GM23338 (cell line): ENCODE measurements around the gene RRAS2. TPM values are rescaled to one million over a fixed set of nuclear protein-coding genes. Genes with fewer than 3 reads are reported as not detected.

Experiments
- ATAC-seq: fragments of 200-7000 bp; cut with Tn5 transposase; 3 replicates; pipeline ENCODE4 v1.9.1; 2020
- DNase-seq: peaks from one replicate; pipeline ENCODE4 v3.0.0-alpha.2; 2015; ENCODE audit warnings: low spot score
- H2AFZ ChIP-seq: fragments of 200-600 bp; sonication (generic); 2 replicates; pipeline ENCODE4 v1.8.0; 2016; ENCODE audit warnings: antibody characterized with exemption, mild to moderate bottlenecking, moderate library complexity
- H3F3A ChIP-seq: fragments of 200-600 bp; sonication (generic); replicated peaks from 2 replicates; pipeline ENCODE4 v1.8.0; 2017; ENCODE audit warnings: antibody characterized with exemption, mixed run types, low read depth
- H3K27ac ChIP-seq: fragments of 200-600 bp; sonication (generic); 2 replicates; pipeline ENCODE4 v1.6.1; 2016; ENCODE audit warnings: low read depth
- H3K27me3 ChIP-seq: fragments of 200-600 bp; sonication (generic); 2 replicates; pipeline ENCODE4 v1.8.0; 2016; ENCODE audit warnings: mild to moderate bottlenecking, mixed run types, moderate library complexity; ENCODE audit not compliant: insufficient read depth
- H3K36me3 ChIP-seq: fragments of 200-600 bp; sonication (generic); 2 replicates; pipeline ENCODE4 v1.8.0; 2016; ENCODE audit warnings: mild to moderate bottlenecking; ENCODE audit not compliant: insufficient read depth
- H3K4me1 ChIP-seq: fragments of 200-600 bp; sonication (generic); 2 replicates; pipeline ENCODE4 v1.8.0; 2016; ENCODE audit warnings: mild to moderate bottlenecking, moderate library complexity; ENCODE audit not compliant: insufficient read depth
- H3K4me2 ChIP-seq: fragments of 200-600 bp; sonication (generic); 2 replicates; pipeline ENCODE4 v1.7.1; 2017; ENCODE audit warnings: mixed run types
- H3K4me3 ChIP-seq: fragments of 200-600 bp; sonication (generic); 2 replicates; pipeline ENCODE4 v1.6.1; 2016; ENCODE audit warnings: mixed run types
- H3K79me2 ChIP-seq: fragments of 200-600 bp; sonication (generic); replicated peaks from 2 replicates; pipeline ENCODE4 v1.8.0; 2017; ENCODE audit warnings: mild to moderate bottlenecking; ENCODE audit not compliant: insufficient read depth
- H3K9me2 ChIP-seq: fragments of 200-600 bp; sonication (generic); 2 replicates; pipeline ENCODE4 v1.8.0; 2017; ENCODE audit not compliant: insufficient read depth
- H4K20me1 ChIP-seq: fragments of 200-600 bp; sonication (generic); replicated peaks from 2 replicates; pipeline ENCODE4 v1.8.0; 2017; ENCODE audit warnings: mild to moderate bottlenecking; ENCODE audit not compliant: insufficient read depth
- H3K27ac Mint-ChIP-seq: 2 replicates; pipeline ENCODE4 v1.8.0; 2020; ENCODE audit warnings: inconsistent platforms, mild to moderate bottlenecking, moderate library complexity, mixed read lengths
- H3K27me3 Mint-ChIP-seq: 3 replicates; pipeline ENCODE4 v1.8.0; 2022; ENCODE audit warnings: low read depth, mild to moderate bottlenecking, moderate library complexity, mixed read lengths, inconsistent platforms; ENCODE audit not compliant: insufficient read depth, poor library complexity
- H3K36me3 Mint-ChIP-seq: 3 replicates; pipeline ENCODE4 v1.8.0; 2021; ENCODE audit warnings: low read depth, mild to moderate bottlenecking, inconsistent platforms, moderate library complexity, mixed read lengths
- H3K4me1 Mint-ChIP-seq: 3 replicates; pipeline ENCODE4 v1.8.0; 2020; ENCODE audit warnings: mild to moderate bottlenecking, inconsistent platforms, mixed read lengths
- H3K4me3 Mint-ChIP-seq: 3 replicates; pipeline ENCODE4 v1.8.0; 2021; ENCODE audit warnings: moderate library complexity, mild to moderate bottlenecking, inconsistent platforms, mixed read lengths
- H3K9me3 Mint-ChIP-seq: 3 replicates; pipeline ENCODE4 v1.8.0; 2020; ENCODE audit warnings: moderate library complexity, mild to moderate bottlenecking, inconsistent platforms, mixed read lengths
- CREB1 ChIP-seq: fragments of 250-450 bp; sonication (Bioruptor Pico); IDR thresholded peaks from 2 replicates; pipeline ENCODE4 v1.5.0; 2020; ENCODE audit warnings: low read depth, mild to moderate bottlenecking, moderate library complexity
- EZH2 ChIP-seq: fragments of 200-600 bp; sonication (generic); IDR thresholded peaks from one replicate; pipeline ENCODE4 v1.8.0; 2017; ENCODE audit warnings: antibody characterized with exemption, mild to moderate bottlenecking, low read depth; ENCODE audit not compliant: unreplicated experiment
- EZH2phosphoT487 ChIP-seq: fragments of 200-600 bp; sonication (generic); IDR thresholded peaks from one replicate; pipeline ENCODE4 v1.8.1; 2018; ENCODE audit warnings: antibody characterized with exemption; ENCODE audit not compliant: unreplicated experiment
- JUNB ChIP-seq: IDR thresholded peaks from one replicate; pipeline ENCODE4 v1.6.1; 2016; ENCODE audit warnings: antibody characterized with exemption; ENCODE audit not compliant: unreplicated experiment
- NANOG ChIP-seq: IDR thresholded peaks from 2 replicates; pipeline ENCODE4 v1.6.1; 2016; ENCODE audit warnings: antibody characterized with exemption, borderline replicate concordance
- POLR2AphosphoS5 ChIP-seq: IDR thresholded peaks from 2 replicates; pipeline ENCODE4 v1.6.1; 2016; ENCODE audit warnings: antibody characterized with exemption, low read depth
- REST ChIP-seq: IDR thresholded peaks from one replicate; pipeline ENCODE4 v1.6.1; 2018; ENCODE audit warnings: antibody characterized with exemption; ENCODE audit not compliant: unreplicated experiment
- STAT1 ChIP-seq: IDR thresholded peaks from one replicate; pipeline ENCODE4 v1.6.1; 2016; ENCODE audit warnings: antibody characterized with exemption; ENCODE audit not compliant: unreplicated experiment
- ZNF114 ChIP-seq: fragments of 250-450 bp; sonication (Bioruptor Pico); IDR thresholded peaks from 2 replicates; pipeline ENCODE4 v1.5.0; 2020; ENCODE audit warnings: mild to moderate bottlenecking, moderate library complexity
- ZNF331 ChIP-seq: fragments of 250-450 bp; sonication (Bioruptor Pico); IDR thresholded peaks from 2 replicates; pipeline ENCODE4 v1.5.0; 2020; ENCODE audit warnings: low read depth, mild to moderate bottlenecking, moderate library complexity
- ZNF462 ChIP-seq: fragments of 250-450 bp; sonication (Bioruptor Pico); IDR thresholded peaks from 2 replicates; pipeline ENCODE4 v1.5.0; 2020; ENCODE audit warnings: mild to moderate bottlenecking, moderate library complexity
- polyA plus RNA-seq: library from polyadenylated mRNA; unstranded; fragments of >200 nt; fragmentation: Nextera tagmentation; extraction: Ambion mirVana; gene quantifications from 2 replicates; pipeline ENCODE4 v1.2.1, GENCODE V29; 2016
- total RNA-seq: library from RNA; depleted of rRNA; stranded (reverse); fragments of >200 nt; shearing (Covaris generic); gene quantifications from 2 replicates; pipeline ENCODE4 v1.2.3, GENCODE V29; 2014
- TF ChIP-seq, protein P1 (sequence below): IDR thresholded peaks from 2 replicates; pipeline ENCODE4 v1.6.1; 2016; ENCODE audit warnings: antibody characterized with exemption
- TF ChIP-seq, protein P2 (sequence below), 2 experiments: fragments of 200-600 bp in 1 of 2; sonication (generic) in 1 of 2; conservative IDR thresholded peaks; 2 replicates each; pipeline versions ENCODE4 v1.5.1 to v1.6.1; 2016 to 2017; ENCODE audit warnings: antibody characterized with exemption in 2 of 2, low read depth in 2 of 2, mild to moderate bottlenecking in 2 of 2, moderate library complexity in 1 of 2

The RRAS2 gene
- total and polyA plus RNA-seq, 2 experiments from 2014 or later = 196 to 293 TPM

DNA sequence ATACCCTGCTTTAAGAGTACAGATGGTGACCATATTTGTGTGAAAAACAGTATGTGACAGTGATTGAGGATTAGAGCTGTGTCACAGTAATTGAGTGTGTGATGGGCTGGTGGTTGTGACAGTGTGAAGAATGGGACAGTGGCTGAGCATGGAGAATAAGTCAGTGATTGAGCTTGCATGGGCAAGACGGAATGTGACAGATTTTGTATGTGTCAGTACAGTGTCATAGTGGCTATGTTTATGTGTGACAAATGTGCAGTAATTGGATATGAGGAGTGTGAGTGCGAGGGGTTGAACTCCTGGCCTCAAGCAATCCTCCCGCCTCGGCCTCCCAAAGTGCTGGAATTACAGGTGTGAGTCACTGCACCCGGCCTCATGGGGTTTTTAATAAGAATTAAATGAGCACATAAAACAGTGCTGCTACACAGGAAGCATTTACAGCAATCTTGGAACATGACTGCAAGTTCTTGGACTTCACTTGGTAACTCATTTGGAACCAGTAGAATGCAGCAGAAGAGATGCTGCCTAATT lies 583 bp upstream of the RRAS2 start:
- Histone ChIP-seq H4K20me1 (peaks cover 32% of the 10 kb centered on the region), H3K9me2 (no peaks in the 10 kb centered on the region), H2AFZ (peak overlapping the region; percentile 81; the same call in 1 of the 2 replicates), H3K27me3 (peaks cover 5% of the 10 kb centered on the region; the same call in 1 of the 2 replicates), H3K4me3 (peak overlapping the region; percentile 93), H3K27ac (no peak overlapping the region), H3K4me2 (peak overlapping the region; percentile 86), H3K79me2 (peaks cover 45% of the 10 kb centered on the region), H3K4me1 (peaks cover 41% of the 10 kb centered on the region), H3F3A (0 out of 2 replicates have a peak, but pooled peaks cover 15% of the 10 kb centered on the region), H3K36me3 (no peaks in the 10 kb centered on the region)
- H3K27ac Mint-ChIP-seq = no peak overlapping the region
- DNase-seq (no peak), ATAC-seq (no peak)
- peak overlapping the region; percentile 73 for H3K4me3 Mint-ChIP-seq
- TF ChIP-seq EZH2 (no peak), ZNF331 (no peak), JUNB (no peak), ZNF114 (CRISPR knock-in tag) (no peak), POLR2AphosphoS5 (no peak), STAT1 (no peak), ZNF462 (CRISPR knock-in tag) (no peak), NANOG (no peak), EZH2phosphoT487 (no peak), REST (no peak), CREB1 (CRISPR knock-in tag) (no peak)
- TF ChIP-seq, protein P1, sequence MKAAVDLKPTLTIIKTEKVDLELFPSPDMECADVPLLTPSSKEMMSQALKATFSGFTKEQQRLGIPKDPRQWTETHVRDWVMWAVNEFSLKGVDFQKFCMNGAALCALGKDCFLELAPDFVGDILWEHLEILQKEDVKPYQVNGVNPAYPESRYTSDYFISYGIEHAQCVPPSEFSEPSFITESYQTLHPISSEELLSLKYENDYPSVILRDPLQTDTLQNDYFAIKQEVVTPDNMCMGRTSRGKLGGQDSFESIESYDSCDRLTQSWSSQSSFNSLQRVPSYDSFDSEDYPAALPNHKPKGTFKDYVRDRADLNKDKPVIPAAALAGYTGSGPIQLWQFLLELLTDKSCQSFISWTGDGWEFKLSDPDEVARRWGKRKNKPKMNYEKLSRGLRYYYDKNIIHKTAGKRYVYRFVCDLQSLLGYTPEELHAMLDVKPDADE = no peak
- TF ChIP-seq, protein P2, sequence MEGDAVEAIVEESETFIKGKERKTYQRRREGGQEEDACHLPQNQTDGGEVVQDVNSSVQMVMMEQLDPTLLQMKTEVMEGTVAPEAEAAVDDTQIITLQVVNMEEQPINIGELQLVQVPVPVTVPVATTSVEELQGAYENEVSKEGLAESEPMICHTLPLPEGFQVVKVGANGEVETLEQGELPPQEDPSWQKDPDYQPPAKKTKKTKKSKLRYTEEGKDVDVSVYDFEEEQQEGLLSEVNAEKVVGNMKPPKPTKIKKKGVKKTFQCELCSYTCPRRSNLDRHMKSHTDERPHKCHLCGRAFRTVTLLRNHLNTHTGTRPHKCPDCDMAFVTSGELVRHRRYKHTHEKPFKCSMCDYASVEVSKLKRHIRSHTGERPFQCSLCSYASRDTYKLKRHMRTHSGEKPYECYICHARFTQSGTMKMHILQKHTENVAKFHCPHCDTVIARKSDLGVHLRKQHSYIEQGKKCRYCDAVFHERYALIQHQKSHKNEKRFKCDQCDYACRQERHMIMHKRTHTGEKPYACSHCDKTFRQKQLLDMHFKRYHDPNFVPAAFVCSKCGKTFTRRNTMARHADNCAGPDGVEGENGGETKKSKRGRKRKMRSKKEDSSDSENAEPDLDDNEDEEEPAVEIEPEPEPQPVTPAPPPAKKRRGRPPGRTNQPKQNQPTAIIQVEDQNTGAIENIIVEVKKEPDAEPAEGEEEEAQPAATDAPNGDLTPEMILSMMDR (conservative IDR thresholded peaks at IDR 0.05; ENCODE audit: low read depth in 2 of 2) = no peak
- no peaks in the 10 kb centered on the region for H3K9me3 Mint-ChIP-seq
- H3K27me3 Mint-ChIP-seq = peaks cover 12% of the 10 kb centered on the region
- peaks cover 44% of the 10 kb centered on the region for H3K4me1 Mint-ChIP-seq
- peaks cover 21% of the 10 kb centered on the region for H3K36me3 Mint-ChIP-seq
